Measurements from ENCODE around the gene SLC9A3.

Gene SLC9A3

DNA sequence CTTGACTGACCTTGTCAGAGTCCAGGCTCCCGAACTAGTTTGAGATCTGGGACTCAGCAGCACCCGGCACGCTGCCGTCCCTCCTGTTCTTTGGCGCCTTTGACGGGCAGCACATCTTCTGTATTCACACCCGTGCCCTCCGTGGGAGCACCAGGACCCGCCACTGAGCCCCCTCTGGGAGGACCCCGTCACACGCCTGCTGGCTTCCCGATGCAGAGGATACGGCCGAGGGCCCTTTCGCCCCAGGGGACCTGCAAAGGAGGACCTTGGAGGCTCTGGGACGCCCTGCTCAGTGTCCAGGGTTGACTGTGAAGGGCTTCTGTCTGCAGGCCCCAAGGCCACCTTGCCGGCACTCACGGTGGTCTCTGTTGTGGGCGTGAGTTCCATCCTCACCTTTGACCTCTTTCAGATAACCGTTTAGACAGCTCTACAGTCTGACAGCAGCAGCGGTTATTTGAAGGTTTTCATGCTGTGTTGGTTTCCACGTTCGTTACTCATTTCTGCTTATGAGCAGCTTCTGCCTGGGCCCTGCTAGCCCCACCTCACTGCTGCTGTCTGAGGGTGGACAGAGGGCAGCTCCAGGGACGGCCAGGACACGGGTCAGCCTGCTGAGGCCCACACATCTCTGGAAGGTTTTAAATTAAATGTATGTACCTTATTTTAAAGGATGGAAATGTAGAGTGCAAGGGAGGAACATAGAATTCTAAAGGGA is 93.9 kb downstream of the SLC9A3 start:
- TF ChIP-seq GATA2 (IDR thresholded peaks at IDR 0.05; ENCODE audit: low read depth, low read length), result no peak
- no peak for TF ChIP-seq GATA3 (IDR thresholded peaks at IDR 0.05; ENCODE audit: low read depth, low read length)

DNA sequence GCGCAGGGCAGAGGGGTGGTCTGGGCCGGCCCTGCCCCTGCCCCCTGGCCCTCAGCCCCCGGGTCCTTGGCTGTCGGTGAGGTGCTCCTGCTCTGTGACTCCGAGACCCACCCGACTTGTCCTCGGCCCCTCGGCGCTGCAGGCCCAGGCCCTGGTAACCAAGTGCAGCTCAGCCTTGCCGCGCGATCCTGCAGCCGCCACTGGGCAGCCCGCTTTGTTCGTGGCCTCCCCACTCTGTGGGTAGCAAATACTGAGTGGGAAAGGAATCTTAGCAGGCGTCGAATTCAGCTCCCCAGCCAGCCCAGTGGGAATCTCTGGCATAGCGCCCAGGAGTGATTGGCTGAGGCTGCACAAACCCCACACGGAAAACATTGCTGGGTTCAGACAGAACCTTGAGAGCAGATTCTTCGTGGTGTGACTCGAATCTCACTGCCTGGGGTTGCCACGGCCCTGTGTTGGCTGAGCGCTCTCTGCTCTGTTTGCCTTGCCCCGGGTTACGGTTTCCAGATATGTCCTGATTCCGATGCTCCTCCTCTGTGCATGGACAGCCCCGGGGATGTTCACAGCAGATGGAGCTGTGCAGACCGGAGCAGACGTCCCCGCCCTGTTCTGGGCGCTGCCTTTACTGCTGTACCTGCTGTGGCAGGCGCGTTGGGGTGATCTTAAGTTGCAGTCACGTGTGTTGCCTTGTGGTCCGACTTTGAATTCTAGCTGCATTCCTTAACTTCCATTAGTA is 94.6 kb downstream of the SLC9A3 start:
- TF ChIP-seq GATA3 (IDR thresholded peaks at IDR 0.05; ENCODE audit: low read depth, low read length), result no peak
- no peak for TF ChIP-seq GATA2 (IDR thresholded peaks at IDR 0.05; ENCODE audit: low read depth, low read length)

DNA sequence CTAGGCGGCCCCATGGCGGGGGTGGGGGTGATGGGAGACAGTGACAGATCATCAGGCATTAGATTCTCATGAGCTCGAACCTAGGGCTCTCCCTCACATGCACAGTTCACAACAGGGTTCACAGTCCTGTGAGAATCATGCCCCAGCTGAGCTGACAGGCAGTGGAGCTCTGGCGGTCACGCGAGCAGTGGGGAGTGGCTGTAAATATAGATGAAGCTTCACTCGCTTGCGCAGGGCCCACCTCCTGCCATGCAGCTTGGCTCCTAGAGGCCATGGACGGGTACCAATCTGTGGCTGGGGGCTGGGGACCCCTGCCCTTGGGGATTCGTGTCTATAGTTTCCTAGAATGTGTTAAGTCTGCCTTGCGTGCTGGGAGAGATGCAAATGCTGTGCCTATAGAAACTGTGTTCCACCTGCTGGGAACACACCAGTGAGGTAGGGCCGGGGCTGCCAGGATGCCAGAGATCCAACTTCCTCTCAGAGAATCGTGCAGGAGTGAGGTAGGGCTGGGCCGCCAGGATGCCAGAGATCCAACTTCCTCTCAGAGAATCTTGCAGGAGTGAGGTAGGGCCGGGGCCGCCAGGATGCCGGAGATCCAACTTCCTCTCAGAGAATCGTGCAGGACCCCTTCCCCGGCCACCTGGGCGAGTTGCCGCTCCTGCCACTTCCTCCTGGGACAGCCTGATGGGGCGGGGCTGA is 95.3 kb downstream of the SLC9A3 start:
- no peak for TF ChIP-seq GATA3 (IDR thresholded peaks at IDR 0.05; ENCODE audit: low read depth, low read length)
- no peak for TF ChIP-seq GATA2 (IDR thresholded peaks at IDR 0.05; ENCODE audit: low read depth, low read length)

DNA sequence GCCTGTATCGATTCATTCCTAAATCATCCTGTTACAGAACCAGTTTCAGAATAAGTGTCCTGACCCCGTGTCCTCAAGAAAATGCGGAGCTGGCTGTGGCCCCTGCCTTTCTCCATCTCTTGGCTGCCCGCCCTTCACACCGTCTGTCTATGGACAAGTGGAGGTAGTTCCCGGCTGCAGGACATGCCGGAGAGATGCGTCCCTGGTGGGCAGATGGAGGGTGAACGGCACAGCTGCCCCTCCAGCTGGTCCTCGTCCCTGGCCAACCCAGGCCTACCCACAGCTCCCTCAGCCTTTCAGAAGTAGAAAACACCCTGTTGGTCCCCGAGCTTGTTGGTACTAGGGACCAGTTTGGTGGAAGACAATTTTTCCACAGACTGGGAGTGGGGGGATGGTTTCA is 96.0 kb downstream of the SLC9A3 start:
- TF ChIP-seq GATA3 (IDR thresholded peaks at IDR 0.05; ENCODE audit: low read depth, low read length) (no peak), GATA2 (IDR thresholded peaks at IDR 0.05; ENCODE audit: low read depth, low read length) (no peak)

DNA sequence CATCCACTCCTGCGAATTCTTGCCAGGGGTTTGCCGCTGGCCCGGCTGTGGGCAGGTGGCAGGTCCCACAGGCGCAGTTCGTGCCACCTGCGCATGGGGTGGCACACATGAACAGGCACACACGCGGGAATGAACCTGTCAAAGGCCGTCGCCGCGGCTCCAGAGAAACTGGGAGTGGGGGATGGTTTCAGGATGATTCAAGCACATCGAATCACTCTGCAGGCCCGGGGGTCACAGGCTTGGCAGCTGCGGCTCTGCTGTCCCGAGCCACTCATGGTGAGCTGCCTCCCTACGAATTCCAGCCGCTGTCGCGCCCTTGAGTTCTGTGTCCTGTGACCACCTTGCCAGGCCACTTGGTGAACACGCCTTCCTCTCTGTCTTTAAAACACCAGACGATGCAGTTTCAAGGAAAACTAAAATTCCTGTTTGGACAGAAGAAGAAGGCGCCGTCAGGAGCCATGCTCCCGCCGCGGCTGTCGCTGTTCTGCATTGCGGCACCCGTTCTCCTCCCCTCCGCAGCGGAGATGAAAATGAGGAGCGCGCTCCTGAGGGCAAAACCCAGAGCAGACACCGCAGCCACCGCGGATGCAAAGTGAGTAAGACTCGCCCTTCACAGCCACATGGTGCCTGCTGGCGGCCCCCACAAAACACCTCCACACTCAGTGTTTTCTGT is 96.7 kb downstream of the SLC9A3 start:
- TF ChIP-seq GATA2 (IDR thresholded peaks at IDR 0.05; ENCODE audit: low read depth, low read length), result no peak
- TF ChIP-seq GATA3 (IDR thresholded peaks at IDR 0.05; ENCODE audit: low read depth, low read length), result no peak

DNA sequence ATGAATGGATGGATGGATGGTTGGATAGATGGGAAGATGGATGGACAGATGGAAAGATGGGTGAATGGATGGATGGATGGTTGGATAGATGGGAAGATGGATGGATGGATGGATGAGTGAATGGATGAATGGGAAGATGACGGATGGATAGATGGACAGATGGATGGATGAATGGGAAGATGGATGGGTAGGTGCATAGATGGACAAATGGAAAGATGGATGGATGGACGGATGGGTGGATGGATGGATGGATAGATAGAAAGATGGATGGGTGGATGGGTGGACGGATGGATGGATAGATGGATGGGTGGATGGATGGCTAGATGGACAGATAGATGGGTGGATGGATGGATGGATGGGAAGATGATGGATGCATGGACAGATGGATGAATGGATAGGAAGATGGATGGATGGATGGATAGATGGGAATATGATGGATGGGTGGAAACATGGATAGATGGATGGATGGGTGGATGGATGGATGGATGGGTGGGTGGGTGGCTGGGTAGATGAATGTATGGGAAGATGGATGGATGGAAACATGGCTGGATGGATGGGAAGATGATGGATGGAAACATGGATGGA is 97.8 kb downstream of the SLC9A3 start:
- TF ChIP-seq GATA3 (IDR thresholded peaks at IDR 0.05; ENCODE audit: low read depth, low read length), result no peak
- no peak for TF ChIP-seq GATA2 (IDR thresholded peaks at IDR 0.05; ENCODE audit: low read depth, low read length)

DNA sequence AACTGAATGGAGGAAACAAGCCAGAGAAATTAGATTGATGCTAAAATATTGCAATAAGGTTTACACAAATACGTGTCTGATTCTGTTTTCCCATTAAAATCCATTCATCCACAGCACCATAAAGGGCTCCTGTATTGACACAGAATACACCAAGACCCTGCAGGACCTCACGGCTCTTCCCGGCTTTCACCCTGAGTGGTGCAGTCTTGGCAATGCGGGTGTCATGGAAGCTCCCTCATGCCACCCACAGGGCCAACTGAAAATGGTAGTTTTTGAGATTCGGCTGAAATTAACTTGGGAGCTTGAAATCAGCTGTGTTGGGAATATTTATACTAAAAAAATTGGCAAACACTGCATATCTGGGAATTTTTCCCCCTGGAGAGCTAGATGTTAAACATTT is 98.5 kb downstream of the SLC9A3 start:
- TF ChIP-seq GATA2 (IDR thresholded peaks at IDR 0.05; ENCODE audit: low read depth, low read length) (no peak), GATA3 (IDR thresholded peaks at IDR 0.05; ENCODE audit: low read depth, low read length) (no peak)

DNA sequence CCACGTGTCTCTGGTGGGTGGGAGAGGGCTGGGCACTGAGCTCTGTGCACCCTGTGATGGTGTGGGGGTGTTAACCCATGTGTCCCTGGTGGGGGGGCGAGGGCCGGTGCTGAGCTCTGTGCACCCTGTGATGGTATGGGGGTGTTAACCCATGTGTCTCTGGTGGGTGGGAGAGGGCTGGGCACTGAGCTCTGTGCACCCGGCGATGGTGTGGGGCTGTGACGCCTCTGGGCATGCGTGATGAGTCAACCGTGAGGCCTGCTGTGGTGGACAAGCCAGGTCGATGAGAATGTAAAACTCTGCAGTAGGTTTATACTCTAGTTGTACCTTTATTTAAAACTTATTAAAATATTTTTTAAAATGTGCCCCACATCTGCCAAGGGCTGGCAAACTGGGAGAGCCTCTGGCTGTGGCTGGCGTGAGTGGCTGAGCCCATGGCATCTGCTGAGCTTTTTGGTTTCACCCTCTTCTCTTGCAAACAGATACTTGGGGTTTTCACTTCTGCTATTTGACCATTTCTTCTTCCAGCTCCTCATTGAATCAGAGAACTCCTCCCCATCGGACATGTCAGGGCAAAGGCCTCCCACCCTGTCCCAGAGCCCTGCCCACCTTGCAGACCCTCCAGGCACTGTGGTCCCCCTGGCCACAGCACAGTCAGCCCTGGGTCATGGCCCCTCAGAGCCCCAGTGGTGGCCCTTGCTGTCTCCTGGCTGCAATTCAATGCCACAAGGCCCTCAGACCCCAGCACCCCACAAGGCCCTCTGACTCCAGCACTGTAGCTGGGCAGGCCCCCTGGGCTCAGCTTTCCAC is 99.7 kb downstream of the SLC9A3 start:
- TF ChIP-seq GATA2 (IDR thresholded peaks at IDR 0.05; ENCODE audit: low read depth, low read length) (no peak), GATA3 (IDR thresholded peaks at IDR 0.05; ENCODE audit: low read depth, low read length) (no peak)

DNA sequence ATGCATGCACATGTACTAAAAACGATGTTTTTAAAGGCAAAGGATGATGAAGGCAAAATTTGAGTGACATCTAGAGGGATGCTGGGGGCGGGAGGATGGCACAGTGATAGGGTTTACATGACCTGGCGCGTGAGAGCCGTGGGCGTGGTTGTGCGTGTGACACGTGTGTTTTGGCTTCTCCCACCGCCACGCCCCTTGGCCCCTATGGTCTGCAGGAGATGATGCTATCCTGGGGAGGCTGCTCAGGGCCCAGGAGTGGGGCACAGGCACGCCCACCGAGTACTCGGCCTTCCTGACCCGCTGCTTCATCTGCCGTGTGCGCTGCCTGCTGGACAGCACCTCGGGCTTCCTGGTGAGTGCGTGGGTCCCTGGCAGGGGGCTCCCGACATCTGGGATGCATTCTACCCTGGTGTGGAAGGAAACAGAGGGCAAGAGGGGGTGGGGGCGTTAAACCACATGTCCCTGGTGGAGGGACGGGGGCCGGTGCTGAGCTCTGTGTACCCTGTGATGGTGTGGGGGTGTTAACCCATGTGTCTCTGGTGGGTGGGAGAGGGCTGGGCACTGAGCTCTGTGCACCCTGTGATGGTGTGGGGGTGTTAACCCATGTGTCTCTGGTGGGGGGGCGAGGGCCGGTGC is 100.5 kb downstream of the SLC9A3 start:
- TF ChIP-seq GATA3 (IDR thresholded peaks at IDR 0.05; ENCODE audit: low read depth, low read length) (no peak), GATA2 (IDR thresholded peaks at IDR 0.05; ENCODE audit: low read depth, low read length) (no peak)

DNA sequence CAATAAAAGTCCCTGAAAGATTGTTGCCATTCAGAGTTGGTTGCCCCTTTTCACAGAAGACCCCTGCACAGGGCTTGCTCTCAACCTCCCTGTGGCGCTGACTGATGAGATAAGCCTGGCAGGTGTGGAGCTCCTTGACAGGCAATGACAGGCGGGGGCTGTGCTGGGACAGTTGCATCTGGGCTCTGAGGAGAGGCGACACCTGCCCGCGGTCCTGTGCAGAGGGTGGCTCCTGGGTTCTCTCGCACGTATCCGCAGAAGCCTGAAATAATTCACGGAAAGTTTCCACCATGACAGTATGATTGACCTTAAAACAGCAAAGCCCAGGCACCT is 101.0 kb downstream of the SLC9A3 start:
- TF ChIP-seq GATA2 (IDR thresholded peaks at IDR 0.05; ENCODE audit: low read depth, low read length), result no peak
- TF ChIP-seq GATA3 (IDR thresholded peaks at IDR 0.05; ENCODE audit: low read depth, low read length), result no peak

DNA sequence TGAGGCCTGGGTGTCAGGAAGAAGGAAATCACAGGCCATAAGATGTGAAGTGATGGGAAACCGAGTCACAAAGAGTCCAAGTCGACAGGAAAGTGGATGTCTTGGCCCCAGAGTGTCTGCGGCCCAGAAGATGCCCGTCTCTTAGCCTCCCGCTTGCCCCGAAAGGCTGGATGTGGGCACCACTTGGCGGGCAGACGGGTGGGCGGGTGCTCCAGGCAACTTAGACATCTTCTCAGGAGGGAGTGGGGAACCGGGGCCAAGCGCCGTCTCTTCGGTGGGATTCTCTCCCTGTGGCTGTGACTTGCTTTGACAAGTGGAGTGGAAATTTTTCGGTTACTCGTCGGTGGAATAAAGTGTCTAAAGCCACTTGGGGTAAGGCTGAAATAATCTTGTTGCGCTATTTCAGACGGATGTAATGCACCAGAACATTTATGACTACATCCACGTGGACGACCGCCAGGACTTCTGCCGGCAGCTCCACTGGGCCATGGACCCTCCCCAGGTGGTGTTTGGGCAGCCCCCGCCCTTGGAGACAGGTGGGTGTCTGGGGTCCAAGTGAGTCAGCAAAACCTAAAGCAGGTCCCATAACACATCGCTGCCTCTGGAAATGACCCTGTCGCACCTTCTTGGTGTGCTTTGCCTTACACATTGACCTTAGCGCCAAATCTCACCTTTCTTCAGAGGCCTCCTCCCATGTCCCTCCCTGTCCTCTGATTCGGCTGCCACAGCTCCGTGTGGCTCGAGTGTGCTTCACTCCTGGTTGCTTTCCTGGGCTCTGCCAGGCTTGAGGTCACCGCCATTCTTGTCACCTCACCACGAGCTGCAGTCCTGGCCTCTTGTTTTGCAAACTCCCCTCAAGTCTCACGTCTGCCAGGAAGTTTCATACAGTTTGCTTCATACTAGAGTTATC is 101.7 kb downstream of the SLC9A3 start:
- no peak for TF ChIP-seq GATA2 (IDR thresholded peaks at IDR 0.05; ENCODE audit: low read depth, low read length)
- no peak for TF ChIP-seq GATA3 (IDR thresholded peaks at IDR 0.05; ENCODE audit: low read depth, low read length)

DNA sequence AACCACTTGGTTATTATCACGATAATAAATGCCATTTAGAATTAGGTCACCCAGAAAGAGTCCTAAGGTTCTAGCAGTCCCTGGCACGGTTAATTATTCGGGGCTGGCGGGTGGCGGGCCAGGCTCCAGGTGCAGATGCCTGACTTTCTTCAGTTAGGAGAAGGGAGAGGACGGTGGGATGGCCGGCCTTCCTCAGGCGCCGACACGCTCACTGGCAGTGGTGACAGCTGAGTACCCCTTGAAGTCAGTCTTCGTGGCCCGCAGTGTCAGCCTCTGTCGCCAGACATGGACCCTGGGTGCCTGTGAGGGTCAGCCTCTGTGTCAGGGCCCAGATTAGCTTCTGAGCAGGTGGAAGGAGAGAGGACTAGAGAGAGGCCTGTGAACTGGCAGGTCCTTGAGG is 102.3 kb downstream of the SLC9A3 start:
- no peak for TF ChIP-seq GATA2 (IDR thresholded peaks at IDR 0.05; ENCODE audit: low read depth, low read length)
- no peak for TF ChIP-seq GATA3 (IDR thresholded peaks at IDR 0.05; ENCODE audit: low read depth, low read length)

All from SH-SY5Y (cell line).